Measurements from ENCODE around the gene APOBEC3F.

DNA sequence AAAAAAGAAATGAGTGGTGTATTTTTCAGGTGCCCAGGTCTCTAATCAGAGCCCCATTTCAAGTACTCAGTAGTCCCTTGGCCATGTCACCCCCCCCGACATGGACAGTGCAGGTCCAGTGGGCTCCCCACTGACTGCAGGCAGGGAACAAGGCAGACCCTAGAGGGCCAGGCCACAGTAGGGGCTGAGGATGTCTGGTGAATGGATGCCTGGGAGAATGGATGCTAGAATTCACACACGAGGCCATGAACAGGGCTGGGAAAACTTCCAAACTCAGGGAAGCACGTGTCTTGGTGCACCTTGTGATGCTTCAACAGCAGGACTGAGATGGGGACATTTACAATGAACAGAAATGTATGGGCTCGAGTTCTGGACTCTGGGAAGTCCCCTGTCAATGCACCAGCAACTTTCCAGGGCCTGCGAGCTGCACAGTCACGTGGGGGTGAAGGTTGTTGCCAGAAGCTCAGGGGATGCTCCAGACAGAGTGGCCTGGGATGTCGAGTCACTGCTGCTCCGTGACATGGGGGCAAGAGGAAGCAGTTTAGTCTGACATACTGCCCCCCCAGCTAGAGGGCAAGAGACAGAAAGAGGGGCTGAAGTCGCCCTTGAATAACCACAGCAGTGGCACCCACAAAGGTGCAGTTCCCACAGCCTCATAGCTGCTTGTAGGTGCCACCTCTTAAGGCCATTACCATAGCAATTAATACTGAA lies 39.5 kb downstream of the APOBEC3F start:
- TF ChIP-seq, protein P1, sequence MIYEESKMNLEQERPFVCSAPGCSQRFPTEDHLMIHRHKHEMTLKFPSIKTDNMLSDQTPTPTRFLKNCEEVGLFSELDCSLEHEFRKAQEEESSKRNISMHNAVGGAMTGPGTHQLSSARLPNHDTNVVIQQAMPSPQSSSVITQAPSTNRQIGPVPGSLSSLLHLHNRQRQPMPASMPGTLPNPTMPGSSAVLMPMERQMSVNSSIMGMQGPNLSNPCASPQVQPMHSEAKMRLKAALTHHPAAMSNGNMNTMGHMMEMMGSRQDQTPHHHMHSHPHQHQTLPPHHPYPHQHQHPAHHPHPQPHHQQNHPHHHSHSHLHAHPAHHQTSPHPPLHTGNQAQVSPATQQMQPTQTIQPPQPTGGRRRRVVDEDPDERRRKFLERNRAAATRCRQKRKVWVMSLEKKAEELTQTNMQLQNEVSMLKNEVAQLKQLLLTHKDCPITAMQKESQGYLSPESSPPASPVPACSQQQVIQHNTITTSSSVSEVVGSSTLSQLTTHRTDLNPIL (CRISPR knock-in tag; IDR thresholded peaks at IDR 0.05; ENCODE audit: low read depth), result no peak
- TF ChIP-seq PPARA (CRISPR knock-in tag; IDR thresholded peaks at IDR 0.05; ENCODE audit: borderline replicate concordance), result no peak
- TF ChIP-seq, protein P2, sequence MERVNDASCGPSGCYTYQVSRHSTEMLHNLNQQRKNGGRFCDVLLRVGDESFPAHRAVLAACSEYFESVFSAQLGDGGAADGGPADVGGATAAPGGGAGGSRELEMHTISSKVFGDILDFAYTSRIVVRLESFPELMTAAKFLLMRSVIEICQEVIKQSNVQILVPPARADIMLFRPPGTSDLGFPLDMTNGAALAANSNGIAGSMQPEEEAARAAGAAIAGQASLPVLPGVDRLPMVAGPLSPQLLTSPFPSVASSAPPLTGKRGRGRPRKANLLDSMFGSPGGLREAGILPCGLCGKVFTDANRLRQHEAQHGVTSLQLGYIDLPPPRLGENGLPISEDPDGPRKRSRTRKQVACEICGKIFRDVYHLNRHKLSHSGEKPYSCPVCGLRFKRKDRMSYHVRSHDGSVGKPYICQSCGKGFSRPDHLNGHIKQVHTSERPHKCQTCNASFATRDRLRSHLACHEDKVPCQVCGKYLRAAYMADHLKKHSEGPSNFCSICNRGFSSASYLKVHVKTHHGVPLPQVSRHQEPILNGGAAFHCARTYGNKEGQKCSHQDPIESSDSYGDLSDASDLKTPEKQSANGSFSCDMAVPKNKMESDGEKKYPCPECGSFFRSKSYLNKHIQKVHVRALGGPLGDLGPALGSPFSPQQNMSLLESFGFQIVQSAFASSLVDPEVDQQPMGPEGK (CRISPR knock-in tag; IDR thresholded peaks at IDR 0.05; ENCODE audit: borderline replicate concordance), result no peak
- TF ChIP-seq BACH2 (CRISPR knock-in tag; IDR thresholded peaks at IDR 0.05; ENCODE audit: borderline replicate concordance), result no peak
- TF ChIP-seq OSR1 (CRISPR knock-in tag; IDR thresholded peaks at IDR 0.05), result no peak
- no peak for TF ChIP-seq ZC3H10 (CRISPR knock-in tag; IDR thresholded peaks at IDR 0.05)
- no peak for TF ChIP-seq ZFP30 (CRISPR knock-in tag; IDR thresholded peaks at IDR 0.05)
- TF ChIP-seq SNAI2 (CRISPR knock-in tag; IDR thresholded peaks at IDR 0.05), result no peak
- no peak for TF ChIP-seq TOX (CRISPR knock-in tag; IDR thresholded peaks at IDR 0.05; ENCODE audit: borderline replicate concordance)
- no peak for TF ChIP-seq ZNF565 (CRISPR knock-in tag; conservative IDR thresholded peaks at IDR 0.05; ENCODE audit: low read depth)
- TF ChIP-seq RARB (CRISPR knock-in tag; IDR thresholded peaks at IDR 0.05), result no peak
- no peak for TF ChIP-seq ARNTL (CRISPR knock-in tag; IDR thresholded peaks at IDR 0.05; ENCODE audit: borderline replicate concordance, low read depth)

Data from SK-N-SH treated with all-trans-retinoic acid at 6 μM for 48 hours (cell line).